ENCODE data around the gene SUSD6.

- TF ChIP-seq POLR2AphosphoS5 (IDR thresholded peaks at IDR 0.05; ENCODE audit: low read depth, low read length) (no peak; the same call in 1 of the 2 replicates), POLR2A (IDR thresholded peaks at IDR 0.05; ENCODE audit: low read depth, low read length) (no peak; the same call in 1 of the 2 replicates), TAF1 (IDR thresholded peaks at IDR 0.05; ENCODE audit: low read depth, low read length) (no peak)
Measured at GRCh38 chr14:69614592-69614991, 3.2 kb downstream of the SUSD6 start.

Measured in GM12891 (cell line).